HepG2 (cell line): ENCODE data around the gene ERC1. TPM values are rescaled to one million over a fixed set of nuclear protein-coding genes. Genes with fewer than 3 reads are reported as not detected.

ENCODE experiments used
- ATAC-seq: fragments of 200-7000 bp; cut with Tn5 transposase; 3 replicates; pipeline ENCODE4 v1.9.1; 2020; ENCODE audit warnings: mild to moderate bottlenecking, moderate library complexity
- BruUV-seq: library from RNA; stranded (reverse); fragments of 400-500 nt; replicated peaks from 2 replicates; lab custom pipeline; 2021; lab: Mats Ljungman, UMichigan
- CTCF ChIA-PET: fragments of 300-600 bp; formaldehyde crosslinking; extraction: SDS; loops from one replicate; lab custom pipeline; 2021; ENCODE audit warnings: low total read pairs, inconsistent platforms, low intra/inter-chr PET ratio; lab: Yijun Ruan, JAX
- POLR2A ChIA-PET: fragments of 350-600 bp; sonication (Branson Sonifier 250); formaldehyde crosslinking; loops from one replicate; lab custom pipeline; 2020; ENCODE audit warnings: antibody characterized with exemption, inconsistent platforms; lab: Yijun Ruan, JAX
- DNase-seq: peaks from one replicate; pipeline ENCODE4 v3.0.0-alpha.2; 2015; ENCODE audit warnings: low spot score
- FAIRE-seq: peaks from 3 replicates; lab custom pipeline; 2011; peaks lifted over from hg19 to GRCh38; lab: Jason Lieb, UNC
- H2AFZ ChIP-seq: one replicate; pipeline ENCODE4 v1.6.1; 2011; ENCODE audit warnings: low read length, inconsistent platforms
- H3K27ac ChIP-seq: fragments of 300-600 bp; 3 replicates; pipeline ENCODE4 v1.8.0; 2011; ENCODE audit warnings: mixed run types, mild to moderate bottlenecking, mixed read lengths, low read length, inconsistent platforms; ENCODE audit not compliant: insufficient read depth; ENCODE audit errors: extremely low read length
- H3K27me3 ChIP-seq, 2 experiments: fragments of 200-600 bp in 1 of 2; 2 replicates in 1 of 2; 3 replicates in 1 of 2; pipeline versions ENCODE4 v1.6.0 to v1.8.0; 2011; ENCODE audit warnings: low read length in 2 of 2, mild to moderate bottlenecking in 2 of 2, moderate library complexity in 2 of 2, inconsistent platforms in 1 of 2; ENCODE audit not compliant: insufficient read depth in 2 of 2, control insufficient read depth in 1 of 2
- H3K36me3 ChIP-seq, 2 experiments: fragments of 200-600 bp in 1 of 2; replicated peaks in 1 of 2; 2 replicates in 1 of 2; 3 replicates in 1 of 2; pipeline versions ENCODE4 v1.5.1 to v1.8.0; 2011; ENCODE audit warnings: low read length in 2 of 2, inconsistent platforms in 1 of 2; ENCODE audit not compliant: insufficient read depth in 2 of 2, control insufficient read depth in 1 of 2
- H3K4me1 ChIP-seq: 2 replicates; pipeline ENCODE4 v1.5.1; 2012; ENCODE audit warnings: low read length, inconsistent platforms; ENCODE audit not compliant: insufficient read depth
- H3K4me2 ChIP-seq: 2 replicates; pipeline ENCODE4 v1.6.0; 2011; ENCODE audit warnings: low read depth, low read length, inconsistent platforms
- H3K4me3 ChIP-seq, 3 experiments: fragments of 200-600 bp in 1 of 3; sonication (generic), shearing (Covaris generic) in 1 of 3; replicated peaks in 1 of 3; 2 replicates each; pipeline ENCODE4 v1.5.1; 2011 to 2016; ENCODE audit warnings: low read length in 3 of 3, inconsistent platforms in 2 of 3, low read depth in 2 of 3, mild to moderate bottlenecking in 2 of 3, control low read depth in 1 of 3, mixed read lengths in 1 of 3; ENCODE audit not compliant: insufficient read depth in 1 of 3
- H3K79me2 ChIP-seq: one replicate; pipeline ENCODE4 v1.6.1; 2011; ENCODE audit warnings: low read length, inconsistent platforms; ENCODE audit not compliant: insufficient read depth
- H3K9ac ChIP-seq: 2 replicates; pipeline ENCODE4 v1.6.0; 2011; ENCODE audit warnings: mild to moderate bottlenecking, low read depth, low read length, inconsistent platforms; ENCODE audit not compliant: insufficient read depth
- H3K9me3 ChIP-seq: 2 replicates; pipeline ENCODE4 v1.5.1; 2012; ENCODE audit warnings: mild to moderate bottlenecking, low read length
- H4K20me1 ChIP-seq: 2 replicates; pipeline ENCODE4 v1.6.0; 2011; ENCODE audit warnings: inconsistent platforms, mild to moderate bottlenecking, low read length, moderate library complexity; ENCODE audit not compliant: insufficient read depth
- BATF2 ChIP-seq: sonication (generic); formaldehyde crosslinking; IDR thresholded peaks from 2 replicates; pipeline ENCODE4 v1.8.0; 2022; ENCODE audit warnings: mild to moderate bottlenecking, missing genetic modification reagents, moderate library complexity
- CBX5 ChIP-seq: sonication (generic); formaldehyde crosslinking; IDR thresholded peaks from 2 replicates; pipeline ENCODE4 v1.4.0; 2020; ENCODE audit warnings: missing genetic modification reagents, borderline replicate concordance
- CEBPG ChIP-seq: IDR thresholded peaks from 2 replicates; pipeline ENCODE4 v1.6.1; 2016
- FOXM1 ChIP-seq: sonication (generic); formaldehyde crosslinking; IDR thresholded peaks from 2 replicates; pipeline ENCODE4 v1.5.0; 2020; ENCODE audit warnings: missing genetic modification reagents
- KIAA2018 ChIP-seq: sonication (generic); formaldehyde crosslinking; IDR thresholded peaks from 2 replicates; pipeline ENCODE4 v1.5.0; 2020; ENCODE audit warnings: mild to moderate bottlenecking, missing genetic modification reagents, borderline replicate concordance
- MLLT10 ChIP-seq: sonication (generic); formaldehyde crosslinking; IDR thresholded peaks from 2 replicates; pipeline ENCODE4 v1.4.0; 2020; ENCODE audit warnings: missing genetic modification reagents
- RARG ChIP-seq: sonication (generic); formaldehyde crosslinking; IDR thresholded peaks from 2 replicates; pipeline ENCODE4 v1.4.0; 2020; ENCODE audit warnings: low read depth, mild to moderate bottlenecking, missing genetic modification reagents
- TARDBP ChIP-seq: sonication (generic); formaldehyde crosslinking; IDR thresholded peaks from 2 replicates; pipeline ENCODE4 v1.8.0; 2022; ENCODE audit warnings: mild to moderate bottlenecking, missing genetic modification reagents
- ZMYM3 ChIP-seq: sonication (generic); formaldehyde crosslinking; IDR thresholded peaks from 2 replicates; pipeline ENCODE4 v1.5.1; 2020; ENCODE audit warnings: mild to moderate bottlenecking, missing genetic modification reagents
- ZNF24 ChIP-seq: fragments of 450-650 bp; IDR thresholded peaks from 2 replicates; pipeline ENCODE4 v1.6.1; 2017; ENCODE audit warnings: antibody characterized with exemption, mild to moderate bottlenecking
- WGBS: methylation state at CpG from one replicate; pipeline ENCODE4 v1.1.6; 2017; ENCODE audit warnings: low lambda C conversion rate; 5-methylcytosine and 5-hydroxymethylcytosine counted together
- in situ Hi-C: cut with HindIII; loops from 2 replicates; pipeline ENCODE4 v1.10.0; 2017; ENCODE audit warnings: low pct_unique_long_range_greater_than_20kb; ENCODE audit not compliant: extremely low pct_ligation_motif_present
- intact Hi-C: fragments of 100-400 bp; cut with micrococcal nuclease; formaldehyde crosslinking; loops from one replicate; pipeline ENCODE4 v1.10.0; 2022; ENCODE audit not compliant: unreplicated experiment
- polyA plus RNA-seq, 8 experiments: library from polyadenylated mRNA; depleted of rRNA in 3 of 8; stranded (reverse) in 7 of 8; unstranded in 1 of 8; fragments of >200 nt; fragmentation: Illumina TruSeq in 4 of 8; extraction: Trizol in 4 of 8; gene quantifications; 2 replicates each; pipeline versions ENCODE4 v1.2.1 to v1.2.3, GENCODE V29; 2011 to 2016; ENCODE audit warnings: low read depth in 4 of 8, missing spikeins in 1 of 8, mixed read lengths in 1 of 8; ENCODE audit not compliant: insufficient read depth in 1 of 8
- total RNA-seq, 5 experiments: library from RNA; depleted of rRNA; stranded (reverse); fragments of >200 nt; fragmentation: Illumina TruSeq; extraction: Trizol; gene quantifications; 2 replicates each; pipeline ENCODE4 v1.2.3, GENCODE V29; 2016; ENCODE audit warnings: low read depth in 1 of 5
- TF ChIP-seq, protein P1 (sequence below): sonication (generic); formaldehyde crosslinking; IDR thresholded peaks from 2 replicates; pipeline ENCODE4 v1.8.1; 2023; ENCODE audit warnings: mild to moderate bottlenecking, missing genetic modification reagents, borderline replicate concordance

Gene ERC1
- total and polyA plus RNA-seq, 2 of the 13 experiments (the other 11 are each of a cell fraction or from before 2014, with no cell fraction given): 6.1 to 12.4 TPM

- Histone ChIP-seq H3K79me2 (no peaks in the 10 kb centered on the region), H3K27ac (no peak overlapping the region), H3K4me1 (peaks cover 8% of the 10 kb centered on the region; the same call in 1 of the 2 replicates), H3K4me3 (no peak overlapping the region), H2AFZ (no peak overlapping the region), H3K9me3 (peaks cover 21% of the 10 kb centered on the region), H4K20me1 (no peaks in the 10 kb centered on the region), H3K4me2 (no peak overlapping the region), H3K9ac (no peak overlapping the region), H3K36me3 (peaks cover 0 to 4% of the 10 kb centered on the region in 2 experiments; a peak in 1 of 5 replicates), H3K27me3 (no peaks in the 10 kb centered on the region)
- no peak for DNase-seq
- ChIA-PET CTCF (no interaction called here), POLR2A (no interaction called here)
- no TSS peak for BruUV-seq
- no peak for FAIRE-seq
- in situ Hi-C loops (no loop called here), intact Hi-C loops (no loop called here)
- TF ChIP-seq TARDBP (CRISPR knock-in tag): no peak
- no peak for TF ChIP-seq ZMYM3
- no peak for TF ChIP-seq FOXM1 (CRISPR knock-in tag)
- no peak for TF ChIP-seq ZNF24
- no peak for TF ChIP-seq BATF2 (CRISPR knock-in tag)
- TF ChIP-seq MLLT10 (CRISPR knock-in tag): no peak
- TF ChIP-seq KIAA2018: no peak
- no peak for TF ChIP-seq CBX5 (CRISPR knock-in tag)
- TF ChIP-seq, protein P1, sequence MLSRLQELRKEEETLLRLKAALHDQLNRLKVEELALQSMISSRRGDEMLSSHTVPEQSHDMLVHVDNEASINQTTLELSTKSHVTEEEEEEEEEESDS (CRISPR knock-in tag): no peak
- TF ChIP-seq CEBPG (CRISPR knock-in tag): no peak
- no peak for TF ChIP-seq RARG (CRISPR knock-in tag)
- no peak for ATAC-seq
- 97% methylated on average over 3 of the region's 3 CpGs for WGBS
Measured at GRCh38 chr12:1425396-1425729, 434.3 kb downstream of the ERC1 start.
